BLaER1 treated with 17β-estradiol and CSF1 and Interleukin-3, amounts not matched to agents 10 nM and 100 nM (cell line): Measurements from ENCODE around the gene PIAS1.
A peak's percentile ranks its signal among the peaks of the same experiment; 100 is the strongest.

Experiments used
- H3K27ac ChIP-seq, 11 experiments: shearing (Covaris generic); formaldehyde crosslinking; 2 replicates each; pipeline ENCODE4 v1.8.1; 2022
- H3K27me3 ChIP-seq, 11 experiments: shearing (Covaris generic); formaldehyde crosslinking; 2 replicates each; pipeline ENCODE4 v1.8.1; 2022
- H3K36me3 ChIP-seq, 11 experiments: shearing (Covaris generic); formaldehyde crosslinking; 2 replicates each; pipeline ENCODE4 v1.8.1; 2022
- H3K4me1 ChIP-seq, 10 experiments: shearing (Covaris generic); formaldehyde crosslinking; 2 replicates each; pipeline ENCODE4 v1.8.1; 2022
- H3K4me2 ChIP-seq, 11 experiments: shearing (Covaris generic); formaldehyde crosslinking; 2 replicates each; pipeline ENCODE4 v1.8.1; 2022
- H3K4me3 ChIP-seq, 10 experiments: shearing (Covaris generic); formaldehyde crosslinking; 2 replicates each; pipeline ENCODE4 v1.8.1; 2022
- H3K9ac ChIP-seq, 11 experiments: shearing (Covaris generic); formaldehyde crosslinking; 2 replicates each; pipeline ENCODE4 v1.8.1; 2022
- H3K9me3 ChIP-seq, 11 experiments: shearing (Covaris generic); formaldehyde crosslinking; replicated peaks in 1 of 11; 2 replicates each; pipeline ENCODE4 v1.8.1; 2022
- H4K20me1 ChIP-seq, 11 experiments: shearing (Covaris generic); formaldehyde crosslinking; 2 replicates each; pipeline ENCODE4 v1.8.1; 2022
- Cebpa-rat ChIP-seq, 11 experiments: shearing (Covaris generic); IDR thresholded peaks; 2 replicates each; pipeline ENCODE4 v1.8.1; 2022

The PIAS1 gene

DNA sequence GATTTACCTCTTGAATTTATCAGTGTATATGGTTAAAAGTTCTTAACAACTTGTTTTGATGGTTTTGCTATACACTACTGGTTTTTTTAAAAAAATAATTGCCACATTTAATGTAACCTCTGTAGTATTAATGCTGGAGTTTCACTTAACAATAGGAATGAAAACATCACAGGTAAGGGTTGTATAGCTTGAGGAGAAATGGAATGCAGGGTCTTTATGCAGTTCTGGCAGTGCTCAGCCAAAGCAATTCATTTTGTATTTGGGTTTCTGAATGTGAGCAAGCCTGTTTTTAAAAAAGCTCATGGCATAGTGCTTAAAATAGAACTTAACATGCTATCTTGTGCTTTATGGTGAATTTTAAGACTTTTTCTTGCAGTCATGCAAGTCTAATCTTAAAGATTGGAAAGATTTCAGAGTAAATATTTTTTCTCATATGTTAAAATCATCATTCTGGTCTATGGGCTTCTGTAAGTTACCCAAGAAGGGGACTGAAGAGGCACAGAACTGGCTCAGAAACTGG is 8.9 kb downstream of the PIAS1 start:
- Histone ChIP-seq H4K20me1 (peaks cover 94 to 100% (median 100%) of the 10 kb centered on the region in 11 experiments), H3K4me3 (no peak overlapping the region), H3K9ac (0 out of 22 replicates have a peak overlapping the region, but pooled peaks of 1 of the 11 experiments have one; percentile 20), H3K27ac (no peak overlapping the region), H3K4me1 (peaks cover 4 to 63% (median 19%) of the 10 kb centered on the region in 10 experiments; a peak in 15 of 20 replicates), H3K9me3 (peaks cover 0 to 10% (median under 1%) of the 10 kb centered on the region in 11 experiments; a peak in 7 of 22 replicates), H3K36me3 (peaks cover 10 to 65% (median 45%) of the 10 kb centered on the region in 11 experiments), H3K27me3 (no peaks in the 10 kb centered on the region), H3K4me2 (peak overlapping the region in 2 of 11 experiments; percentile 53 to 75; a peak in 3 of 22 replicates)
- no peak for TF ChIP-seq Cebpa-rat (IDR thresholded peaks at IDR 0.05)

DNA sequence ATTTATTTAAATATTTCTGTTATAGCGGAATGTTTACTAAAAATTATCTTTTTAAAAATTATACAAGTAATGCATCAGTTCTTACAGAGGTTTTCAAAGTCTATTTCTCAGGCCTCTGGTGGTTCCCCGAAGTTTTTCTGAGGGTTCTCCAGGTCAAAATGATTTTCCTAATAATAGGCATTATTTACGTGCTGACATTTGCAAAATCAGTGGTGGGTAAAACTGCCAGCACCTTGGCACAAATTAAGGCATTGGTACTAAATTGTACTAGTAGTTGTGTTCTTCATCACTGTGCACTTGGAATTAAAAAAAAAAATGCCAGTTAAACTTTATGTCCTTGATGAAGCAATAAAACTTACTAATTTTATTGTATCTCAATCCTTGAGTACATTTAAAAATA is 9.5 kb downstream of the PIAS1 start:
- H3K4me2 ChIP-seq = no peak overlapping the region
- peaks cover 94 to 100% (median 100%) of the 10 kb centered on the region in 11 experiments for H4K20me1 ChIP-seq

DNA sequence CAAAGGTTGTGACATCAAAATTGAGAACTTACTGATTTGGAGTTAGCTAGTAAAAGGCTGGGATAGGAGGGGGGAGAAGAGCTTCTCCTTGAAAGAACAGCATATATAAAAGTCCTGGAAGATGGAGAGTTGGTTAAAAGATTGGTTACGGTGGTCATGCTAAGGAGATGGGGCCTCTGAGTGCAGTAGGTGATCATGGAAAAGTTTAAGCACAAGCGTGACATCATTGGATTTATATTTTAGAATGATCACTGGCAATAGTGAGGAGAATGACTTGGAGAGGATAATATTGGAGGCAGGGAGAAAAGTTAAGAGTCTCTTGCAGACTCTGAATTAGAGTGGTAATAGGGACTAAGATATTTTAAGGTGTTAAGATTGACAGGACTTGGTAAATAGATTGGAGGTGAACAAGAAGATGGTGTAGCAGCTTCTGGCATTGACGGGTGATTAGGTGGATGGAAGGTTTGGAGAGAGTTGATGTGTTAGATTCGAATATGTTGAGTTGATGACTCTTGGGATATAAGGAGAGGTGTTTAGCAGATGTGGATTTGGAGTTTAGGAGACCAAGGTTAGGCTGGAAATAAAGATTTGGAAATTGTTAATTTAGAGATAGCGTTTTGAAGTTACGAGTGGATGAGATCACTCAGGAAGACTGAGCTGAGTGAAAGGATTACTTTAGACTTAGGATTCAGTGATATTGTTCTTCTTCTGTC is 19.6 kb downstream of the PIAS1 start:
- peaks cover 0 to 17% (median 4%) of the 10 kb centered on the region in 11 experiments; a peak in 9 of 22 replicates for H3K9me3 ChIP-seq
- peaks cover 9 to 27% (median 17%) of the 10 kb centered on the region in 11 experiments; a peak in 19 of 22 replicates for H3K36me3 ChIP-seq
- peak overlapping the region in 1 of 11 experiments; percentile 24; a peak in 2 of 22 replicates for H3K4me2 ChIP-seq
- H3K4me1 ChIP-seq = peaks cover 0 to 38% (median 0%) of the 10 kb centered on the region in 10 experiments; a peak in 5 of 20 replicates
- H3K4me3 ChIP-seq = no peak overlapping the region
- H4K20me1 ChIP-seq = peaks cover 90 to 99% (median 95%) of the 10 kb centered on the region in 11 experiments
- no peak overlapping the region for H3K27ac ChIP-seq
- no peak overlapping the region for H3K9ac ChIP-seq
- H3K27me3 ChIP-seq = no peaks in the 10 kb centered on the region
- no peak for TF ChIP-seq Cebpa-rat (IDR thresholded peaks at IDR 0.05)

More for the DNA sequence above, 9.5 kb downstream of the PIAS1 start:
- Histone ChIP-seq H3K9ac (no peak overlapping the region), H3K4me1 (peaks cover 4 to 57% (median 19%) of the 10 kb centered on the region in 10 experiments; a peak in 15 of 20 replicates), H3K9me3 (peaks cover 0 to 15% (median 5%) of the 10 kb centered on the region in 11 experiments; a peak in 8 of 22 replicates), H3K27me3 (no peaks in the 10 kb centered on the region), H3K4me3 (no peak overlapping the region), H3K27ac (no peak overlapping the region), H3K36me3 (peaks cover 15 to 65% (median 47%) of the 10 kb centered on the region in 11 experiments)
- no peak for TF ChIP-seq Cebpa-rat (IDR thresholded peaks at IDR 0.05)

DNA sequence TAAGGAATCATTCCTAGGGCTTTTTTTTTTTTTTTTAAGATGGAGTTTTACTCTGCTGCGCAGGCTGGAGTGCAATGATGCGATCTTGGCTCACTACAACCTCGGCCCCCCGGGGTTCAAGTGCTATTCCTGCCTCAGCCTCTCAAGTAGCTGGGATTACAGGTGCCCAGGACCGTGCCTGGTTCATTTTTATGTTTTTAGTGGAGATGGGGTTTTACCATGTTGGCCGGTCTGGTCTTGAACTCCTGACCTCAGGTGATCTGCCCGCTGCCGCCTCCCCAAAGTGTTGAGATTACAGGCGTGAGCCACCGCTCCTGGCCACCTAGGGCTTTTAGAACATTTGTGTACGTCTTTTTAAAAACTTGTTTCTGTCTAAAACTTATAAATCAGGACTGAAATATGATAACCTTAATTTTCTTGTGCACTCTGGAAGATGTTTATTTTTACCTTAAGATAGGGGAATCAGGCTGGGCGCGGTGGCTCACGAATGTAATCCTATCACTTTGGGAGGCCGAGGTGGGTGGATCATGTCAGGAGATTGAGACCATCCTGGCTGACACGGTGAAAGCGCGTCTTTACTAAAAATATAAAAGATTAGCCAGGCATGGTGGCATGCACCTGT is 21.8 kb downstream of the PIAS1 start:
- Histone ChIP-seq H3K4me3 (no peak overlapping the region), H3K4me2 (no peak overlapping the region), H3K4me1 (peaks cover 0 to 47% (median 1%) of the 10 kb centered on the region in 10 experiments; a peak in 11 of 20 replicates), H3K27me3 (no peaks in the 10 kb centered on the region), H4K20me1 (peaks cover 88 to 99% (median 95%) of the 10 kb centered on the region in 11 experiments), H3K36me3 (peaks cover 14 to 26% (median 23%) of the 10 kb centered on the region in 11 experiments; a peak in 20 of 22 replicates), H3K9ac (no peak overlapping the region), H3K27ac (no peak overlapping the region), H3K9me3 (peaks cover 0 to 14% (median 4%) of the 10 kb centered on the region in 11 experiments; a peak in 9 of 22 replicates)
- TF ChIP-seq Cebpa-rat (IDR thresholded peaks at IDR 0.05) = no peak

DNA sequence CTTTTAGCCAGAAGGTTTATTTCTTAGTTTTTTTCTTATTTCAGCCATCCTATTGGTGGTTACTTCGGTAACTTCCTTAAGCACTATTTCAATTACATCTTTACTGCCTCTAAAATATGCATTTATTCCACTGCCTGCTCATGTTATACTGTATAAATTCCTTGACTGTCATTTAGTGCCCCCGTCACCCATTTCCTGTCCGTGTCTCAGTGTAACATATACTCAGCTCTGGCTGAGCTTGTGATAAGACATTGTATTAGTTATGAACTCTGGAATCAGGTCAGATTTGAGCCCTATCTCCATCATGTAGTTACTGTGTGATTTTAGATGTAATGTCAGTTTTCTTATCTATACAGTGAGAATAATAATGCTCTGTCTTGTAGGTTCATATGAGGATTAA is 24.2 kb downstream of the PIAS1 start:
- no peaks in the 10 kb centered on the region for H3K27me3 ChIP-seq
- no peak overlapping the region for H3K9ac ChIP-seq
- no peak overlapping the region for H3K4me3 ChIP-seq
- peaks cover 0 to 8% (median 3%) of the 10 kb centered on the region in 11 experiments; a peak in 9 of 22 replicates for H3K9me3 ChIP-seq
- no peak overlapping the region for H3K27ac ChIP-seq
- TF ChIP-seq Cebpa-rat (IDR thresholded peaks at IDR 0.05) = no peak
- H3K4me1 ChIP-seq = peaks cover 7 to 62% (median 17%) of the 10 kb centered on the region in 10 experiments; a peak in 19 of 20 replicates
- peaks cover 90 to 100% (median 99%) of the 10 kb centered on the region in 11 experiments for H4K20me1 ChIP-seq
- H3K4me2 ChIP-seq = no peak overlapping the region
- peaks cover 11 to 26% (median 19%) of the 10 kb centered on the region in 11 experiments; a peak in 20 of 22 replicates for H3K36me3 ChIP-seq

DNA sequence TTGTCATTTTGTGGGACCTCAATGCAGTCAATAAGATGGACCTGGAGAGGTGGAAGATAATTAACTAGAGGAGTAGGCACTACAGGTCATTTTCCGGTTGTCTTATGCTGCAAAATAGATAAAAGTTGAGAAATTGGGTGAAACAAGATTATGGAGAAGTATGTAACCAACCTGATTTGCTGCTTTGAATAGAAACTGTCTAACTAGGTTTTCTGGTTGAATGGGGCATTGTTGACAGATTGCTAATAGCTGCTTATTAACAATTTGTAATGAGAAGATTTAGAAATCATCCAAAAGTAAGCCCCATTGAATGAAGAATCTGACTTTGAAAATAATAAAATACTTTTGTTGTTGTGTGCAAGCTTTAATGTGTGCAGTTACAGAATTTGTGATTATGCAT is 26.2 kb downstream of the PIAS1 start:
- Histone ChIP-seq H3K27me3 (no peaks in the 10 kb centered on the region), H3K27ac (no peak overlapping the region), H3K4me2 (peak overlapping the region in 2 of 11 experiments; percentile 64 to 72; a peak in 2 of 22 replicates), H3K4me1 (peaks cover 7 to 71% (median 17%) of the 10 kb centered on the region in 10 experiments; a peak in 19 of 20 replicates), H3K9ac (no peak overlapping the region), H3K9me3 (peaks cover 0 to 8% (median 0%) of the 10 kb centered on the region in 11 experiments; a peak in 8 of 22 replicates), H4K20me1 (peaks cover 94 to 100% (median 99%) of the 10 kb centered on the region in 11 experiments), H3K4me3 (no peak overlapping the region), H3K36me3 (peaks cover 11 to 36% (median 23%) of the 10 kb centered on the region in 11 experiments; a peak in 20 of 22 replicates)
- no peak for TF ChIP-seq Cebpa-rat (IDR thresholded peaks at IDR 0.05)

DNA sequence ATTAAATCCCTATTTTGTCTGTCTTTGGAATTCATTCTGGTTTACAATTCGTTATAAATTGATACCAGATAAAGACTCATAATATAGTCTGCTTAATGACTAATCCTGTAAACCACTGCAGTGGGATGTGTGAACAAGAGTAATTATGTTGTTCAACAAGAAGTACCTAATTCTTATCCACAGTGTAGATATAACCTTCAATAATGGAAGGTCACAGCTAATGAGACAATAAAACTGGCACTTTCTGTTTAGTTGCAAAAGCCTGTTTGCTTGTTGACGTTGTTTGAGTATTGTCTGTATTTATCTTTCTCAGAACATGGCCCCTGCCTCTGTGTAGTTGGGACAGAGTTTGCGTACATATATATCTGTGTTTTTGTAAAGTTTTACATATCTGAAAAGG is 26.7 kb downstream of the PIAS1 start:
- Histone ChIP-seq H3K27me3 (no peaks in the 10 kb centered on the region), H4K20me1 (peaks cover 94 to 100% (median 100%) of the 10 kb centered on the region in 11 experiments), H3K4me1 (peaks cover 7 to 72% (median 17%) of the 10 kb centered on the region in 10 experiments; a peak in 19 of 20 replicates), H3K36me3 (peaks cover 10 to 36% (median 21%) of the 10 kb centered on the region in 11 experiments; a peak in 20 of 22 replicates), H3K27ac (no peak overlapping the region), H3K4me2 (peak overlapping the region in 5 of 11 experiments; percentile 19 to 72 (median 60); a peak in 7 of 22 replicates), H3K9me3 (peaks cover 0 to 6% (median 0%) of the 10 kb centered on the region in 11 experiments; a peak in 8 of 22 replicates), H3K4me3 (no peak overlapping the region), H3K9ac (no peak overlapping the region)
- no peak for TF ChIP-seq Cebpa-rat (IDR thresholded peaks at IDR 0.05)

DNA sequence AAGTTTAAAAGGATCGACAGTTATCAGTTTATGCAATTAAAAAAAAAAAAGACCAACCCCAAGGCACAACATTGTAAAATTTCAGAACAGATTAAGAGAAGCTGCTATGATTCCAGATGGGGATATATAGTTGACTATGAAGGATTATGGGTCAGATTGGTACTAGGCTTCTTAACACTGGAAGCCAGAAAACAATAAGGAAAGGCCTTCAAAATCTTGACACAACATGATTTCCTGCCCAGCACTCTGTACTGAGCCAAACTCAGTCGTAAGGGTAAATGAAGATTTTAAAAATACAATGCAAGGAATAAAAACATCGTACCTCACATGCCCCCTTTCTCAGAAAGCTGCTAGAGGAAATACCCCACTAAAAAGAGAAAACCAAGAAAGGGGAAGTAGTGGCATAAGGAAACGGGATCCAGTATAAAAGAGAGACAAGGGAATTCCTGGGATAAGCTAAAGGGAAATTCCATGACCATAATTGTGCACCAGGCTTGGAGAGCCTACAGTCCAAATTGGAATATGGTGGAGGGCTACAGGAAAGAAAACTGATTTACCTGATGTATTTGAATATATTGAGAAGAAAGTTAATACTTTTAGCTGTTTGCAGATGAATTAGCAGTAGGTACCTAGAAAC is 27.9 kb downstream of the PIAS1 start:
- peaks cover 7 to 69% (median 17%) of the 10 kb centered on the region in 10 experiments; a peak in 19 of 20 replicates for H3K4me1 ChIP-seq
- H3K27me3 ChIP-seq = no peaks in the 10 kb centered on the region
- H3K9me3 ChIP-seq = no peaks in the 10 kb centered on the region
- H3K4me2 ChIP-seq = peak overlapping the region in 10 of 11 experiments; percentile 6 to 72 (median 38); a peak in 16 of 22 replicates
- no peak overlapping the region for H3K4me3 ChIP-seq
- TF ChIP-seq Cebpa-rat (IDR thresholded peaks at IDR 0.05) = no peak
- H3K36me3 ChIP-seq = peaks cover 16 to 41% (median 26%) of the 10 kb centered on the region in 11 experiments
- H3K9ac ChIP-seq = no peak overlapping the region
- H3K27ac ChIP-seq = no peak overlapping the region
- peaks cover 91 to 100% (median 97%) of the 10 kb centered on the region in 11 experiments for H4K20me1 ChIP-seq
